Mesodermal cell (in vitro differentiated cells): Measurements from ENCODE around the gene MSRB2. TPM values are rescaled to one million over a fixed set of nuclear protein-coding genes. Genes with fewer than 3 reads are reported as not detected.

Experiments
- H3K27ac ChIP-seq: 2 replicates; pipeline ENCODE4 v1.7.0; 2013; ENCODE audit warnings: mild to moderate bottlenecking, low read depth, low read length, moderate library complexity; ENCODE audit not compliant: severe bottlenecking
- H3K36me3 ChIP-seq: 2 replicates; pipeline ENCODE4 v1.7.1; 2013; ENCODE audit warnings: mild to moderate bottlenecking, low read length, moderate library complexity; ENCODE audit not compliant: control insufficient read depth, insufficient read depth
- H3K4me1 ChIP-seq: one replicate; pipeline ENCODE4 v1.7.1; 2013; ENCODE audit warnings: mild to moderate bottlenecking, low read length; ENCODE audit not compliant: insufficient read depth, control insufficient read depth, poor library complexity, severe bottlenecking
- H3K4me3 ChIP-seq: 2 replicates; pipeline ENCODE4 v1.7.0; 2013; ENCODE audit warnings: low read length, control low read depth, mild to moderate bottlenecking; ENCODE audit not compliant: insufficient read depth, poor library complexity, severe bottlenecking; ENCODE audit errors: extremely low read depth
- H3K9me3 ChIP-seq: 2 replicates; pipeline ENCODE4 v1.7.1; 2013; ENCODE audit warnings: mild to moderate bottlenecking, low read length, moderate library complexity; ENCODE audit not compliant: control insufficient read depth
- WGBS, 2 experiments: methylation state at CpG; one replicate each; pipeline ENCODE4 v1.1.5; 2013; ENCODE audit warnings: missing lambda C conversion rate in 2 of 2; ENCODE audit not compliant: insufficient coverage in 2 of 2; 5-methylcytosine and 5-hydroxymethylcytosine counted together
- polyA plus RNA-seq, 2 experiments: library from polyadenylated mRNA; stranded (reverse); fragments of 50-300 nt; gene quantifications; one replicate each; pipeline ENCODE4 v1.2.3, GENCODE V29; 2013

The MSRB2 gene
- polyA plus RNA-seq (2013, experiment 1 of 2): 47.9 TPM
- polyA plus RNA-seq (2013, experiment 2 of 2): 42.0 TPM

GRCh38 chr10:23095404-23095965 lies at the start of gene MSRB2:
Gene MSRB2 (plus strand): TSS chr10:23095579. CDS start chr10:23095609, 30 bp downstream.
- Histone ChIP-seq H3K9me3 (peaks cover 8% of the 10 kb centered on the region), H3K4me1 (peaks cover 27% of the 10 kb centered on the region), H3K36me3 (no peaks in the 10 kb centered on the region), H3K27ac (peak within 1 kb of the TSS; percentile 83), H3K4me3 (peak within 1 kb of the TSS; percentile 77)
- 0 to 4% methylated on average over 23 to 41 of the region's 50 CpGs for WGBS, 2 experiments

GRCh38 chr10:23046027-23046426 lies 49.4 kb upstream of the MSRB2 start:
- Histone ChIP-seq H3K4me3 (no peak overlapping the region), H3K9me3 (no peaks in the 10 kb centered on the region), H3K4me1 (peaks cover 18% of the 10 kb centered on the region), H3K27ac (no peak overlapping the region), H3K36me3 (no peaks in the 10 kb centered on the region)
- WGBS, 2 experiments: 81 to 91% methylated on average over 2 to 4 of the region's 4 CpGs

GRCh38 chr10:23047201-23048050 lies 48.0 kb upstream of the MSRB2 start:
- peak overlapping the region; percentile 46 for H3K27ac ChIP-seq
- no peaks in the 10 kb centered on the region for H3K9me3 ChIP-seq
- WGBS, 2 experiments: 82 to 85% methylated on average over 6 to 9 of the region's 9 CpGs
- no peak overlapping the region for H3K4me3 ChIP-seq
- no peaks in the 10 kb centered on the region for H3K36me3 ChIP-seq
- H3K4me1 ChIP-seq: peaks cover 24% of the 10 kb centered on the region

GRCh38 chr10:23048191-23048590 lies 47.2 kb upstream of the MSRB2 start:
- Histone ChIP-seq H3K4me3 (no peak overlapping the region), H3K9me3 (no peaks in the 10 kb centered on the region), H3K36me3 (no peaks in the 10 kb centered on the region), H3K27ac (no peak overlapping the region), H3K4me1 (peaks cover 28% of the 10 kb centered on the region)
- WGBS, 2 experiments: 95 to 100% methylated on average over 1 to 3 of the region's 4 CpGs

GRCh38 chr10:23051278-23051677 lies 44.1 kb upstream of the MSRB2 start:
- H3K4me3 ChIP-seq: no peak overlapping the region
- no peaks in the 10 kb centered on the region for H3K36me3 ChIP-seq
- peaks cover 28% of the 10 kb centered on the region for H3K4me1 ChIP-seq
- no peaks in the 10 kb centered on the region for H3K9me3 ChIP-seq
- 91% methylated on average over 1 of the region's 3 CpGs; no CpG with 5 or more reads in 1 of the 2 experiments for WGBS, 2 experiments
- no peak overlapping the region for H3K27ac ChIP-seq

GRCh38 chr10:23051855-23052331 lies 43.5 kb upstream of the MSRB2 start:
- H3K27ac ChIP-seq: no peak overlapping the region
- no peak overlapping the region for H3K4me3 ChIP-seq
- peaks cover 23% of the 10 kb centered on the region for H3K4me1 ChIP-seq
- WGBS, 2 experiments: 79 to 100% methylated on average over 3 of the region's 5 CpGs
- H3K9me3 ChIP-seq: no peaks in the 10 kb centered on the region
- H3K36me3 ChIP-seq: no peaks in the 10 kb centered on the region

GRCh38 chr10:23053036-23053435 lies 42.3 kb upstream of the MSRB2 start:
- no peak overlapping the region for H3K4me3 ChIP-seq
- H3K9me3 ChIP-seq: no peaks in the 10 kb centered on the region
- H3K27ac ChIP-seq: no peak overlapping the region
- H3K36me3 ChIP-seq: no peaks in the 10 kb centered on the region
- WGBS, 2 experiments: no CpG with 5 or more reads among the region's 1 CpG
- H3K4me1 ChIP-seq: peaks cover 12% of the 10 kb centered on the region

- H3K9me3 ChIP-seq: no peaks in the 10 kb centered on the region
- WGBS, 2 experiments: 0 to 45% methylated on average over 4 of the region's 7 CpGs
- H3K4me3 ChIP-seq: no peak overlapping the region
- no peaks in the 10 kb centered on the region for H3K36me3 ChIP-seq
- no peak overlapping the region for H3K27ac ChIP-seq
- peaks cover 10% of the 10 kb centered on the region for H3K4me1 ChIP-seq
These were observed 39.8 kb upstream of the MSRB2 start for GRCh38 chr10:23055424-23056185.

- WGBS, 2 experiments: 40% methylated on average over 1 of the region's 3 CpGs; no CpG with 5 or more reads in 1 of the 2 experiments
- Histone ChIP-seq H3K27ac (no peak overlapping the region), H3K36me3 (no peaks in the 10 kb centered on the region), H3K4me1 (peaks cover 10% of the 10 kb centered on the region), H3K4me3 (no peak overlapping the region), H3K9me3 (no peaks in the 10 kb centered on the region)
These were observed 39.2 kb upstream of the MSRB2 start for GRCh38 chr10:23056186-23056579.

- no peak overlapping the region for H3K4me3 ChIP-seq
- no peaks in the 10 kb centered on the region for H3K9me3 ChIP-seq
- 72 to 83% methylated on average over 1 to 2 of the region's 3 CpGs for WGBS, 2 experiments
- H3K36me3 ChIP-seq: no peaks in the 10 kb centered on the region
- H3K4me1 ChIP-seq: peaks cover 5% of the 10 kb centered on the region
- H3K27ac ChIP-seq: no peak overlapping the region
These were observed 37.0 kb upstream of the MSRB2 start for GRCh38 chr10:23058366-23058765.
